Measurements from ENCODE around the gene GRAPL.
"Not testable (repeated sequence)": the region's sequence is repeated elsewhere in the genome, so short reads cannot be mapped to it uniquely, and the experiment has no call there.

GRCh38 chr17:19158938-19159337 lies 31.5 kb downstream of the GRAPL start:
- not testable (repeated sequence) for TF ChIP-seq CTCF (IDR thresholded peaks at IDR 0.05); USF2 (CRISPR knock-in tag; IDR thresholded peaks at IDR 0.05); CREB1 (CRISPR knock-in tag; IDR thresholded peaks at IDR 0.05)

All from WTC11 (cell line).